DOHH2 (cell line): ENCODE data around the gene TNFSF4.

Experiments
- H3F3A ChIP-seq: fragments of 200-600 bp; sonication (generic), shearing (Covaris generic); 2 replicates; pipeline ENCODE4 v1.6.0; 2016; ENCODE audit warnings: antibody characterized with exemption, mild to moderate bottlenecking; ENCODE audit not compliant: control insufficient read depth, insufficient read depth
- H3K27ac ChIP-seq: fragments of 200-600 bp; sonication (generic); 2 replicates; pipeline ENCODE4 v1.5.1; 2014; ENCODE audit warnings: low read depth, mild to moderate bottlenecking, low read length, moderate library complexity
- H3K27me3 ChIP-seq: fragments of 200-600 bp; sonication (generic); 2 replicates; pipeline ENCODE4 v1.6.1; 2014; ENCODE audit warnings: mild to moderate bottlenecking, low read length, mixed read lengths; ENCODE audit not compliant: control insufficient read depth
- H3K36me3 ChIP-seq: fragments of 200-600 bp; sonication (generic); 2 replicates; pipeline ENCODE4 v1.6.1; 2014; ENCODE audit warnings: mild to moderate bottlenecking, low read length, moderate library complexity, mixed read lengths; ENCODE audit not compliant: control insufficient read depth
- H3K4me1 ChIP-seq: fragments of 200-600 bp; sonication (generic); 2 replicates; pipeline ENCODE4 v1.6.1; 2014; ENCODE audit warnings: mild to moderate bottlenecking, low read length, mixed read lengths; ENCODE audit not compliant: control insufficient read depth
- H3K4me2 ChIP-seq: fragments of 200-600 bp; sonication (generic); 2 replicates; pipeline ENCODE4 v1.6.0; 2014; ENCODE audit warnings: mild to moderate bottlenecking, low read length, moderate library complexity
- H3K4me3 ChIP-seq: fragments of 200-600 bp; sonication (generic); 2 replicates; pipeline ENCODE4 v1.5.1; 2014; ENCODE audit warnings: mild to moderate bottlenecking, low read length, mixed read lengths
- H3K79me2 ChIP-seq: fragments of 200-600 bp; sonication (generic); 2 replicates; pipeline ENCODE4 v1.6.1; 2014; ENCODE audit warnings: mild to moderate bottlenecking, low read length, mixed read lengths; ENCODE audit not compliant: control insufficient read depth
- H3K9me2 ChIP-seq: fragments of 200-600 bp; sonication (generic); replicated peaks from 2 replicates; pipeline ENCODE4 v1.6.1; 2014; ENCODE audit warnings: mild to moderate bottlenecking, low read length, mixed read lengths; ENCODE audit not compliant: control insufficient read depth
- H3K9me3 ChIP-seq: fragments of 200-600 bp; sonication (generic); 2 replicates; pipeline ENCODE4 v1.6.1; 2014; ENCODE audit warnings: antibody characterized with exemption, low read length, mixed read lengths; ENCODE audit not compliant: control insufficient read depth, insufficient read depth
- H4K20me1 ChIP-seq: fragments of 200-600 bp; sonication (generic); 2 replicates; pipeline ENCODE4 v1.6.0; 2014; ENCODE audit warnings: low read depth, mild to moderate bottlenecking, antibody characterized with exemption, low read length, moderate library complexity; ENCODE audit not compliant: control insufficient read depth, insufficient read depth
- EZH2phosphoT487 ChIP-seq: fragments of 200-600 bp; sonication (generic); IDR thresholded peaks from 2 replicates; pipeline ENCODE4 v1.6.1; 2017; ENCODE audit warnings: borderline replicate concordance, mild to moderate bottlenecking, antibody characterized with exemption, low read length, moderate library complexity, mixed read lengths
- TF ChIP-seq, protein P1 (sequence below): fragments of 200-600 bp; sonication (generic); IDR thresholded peaks from one replicate; pipeline ENCODE4 v1.5.1; 2014; ENCODE audit warnings: antibody characterized with exemption, mild to moderate bottlenecking, low read depth, low read length; ENCODE audit not compliant: poor library complexity, severe bottlenecking

Gene TNFSF4

DNA sequence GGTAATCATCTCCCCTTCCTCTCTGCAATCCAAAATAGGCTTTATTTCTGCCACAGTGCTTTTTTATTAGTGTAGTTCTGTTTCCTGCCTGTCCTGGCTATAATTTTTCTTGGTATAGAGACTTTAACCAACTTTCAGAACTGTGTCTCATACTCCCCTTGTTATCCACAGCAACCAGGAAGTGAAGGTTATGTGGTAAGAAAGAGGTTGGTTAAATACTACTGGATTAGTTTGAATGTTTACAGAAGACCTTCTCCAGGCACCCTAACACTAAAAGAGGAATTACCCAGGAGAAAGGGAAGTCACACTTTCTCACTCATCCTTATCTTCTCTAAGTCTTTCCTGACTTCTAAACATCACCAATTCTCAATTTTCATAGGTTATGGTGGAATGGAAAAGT lies 17.8 kb upstream of the TNFSF4 start:
- no peak overlapping the region for H3K4me2 ChIP-seq
- H3K9me3 ChIP-seq, result no peaks in the 10 kb centered on the region
- TF ChIP-seq, protein P1, sequence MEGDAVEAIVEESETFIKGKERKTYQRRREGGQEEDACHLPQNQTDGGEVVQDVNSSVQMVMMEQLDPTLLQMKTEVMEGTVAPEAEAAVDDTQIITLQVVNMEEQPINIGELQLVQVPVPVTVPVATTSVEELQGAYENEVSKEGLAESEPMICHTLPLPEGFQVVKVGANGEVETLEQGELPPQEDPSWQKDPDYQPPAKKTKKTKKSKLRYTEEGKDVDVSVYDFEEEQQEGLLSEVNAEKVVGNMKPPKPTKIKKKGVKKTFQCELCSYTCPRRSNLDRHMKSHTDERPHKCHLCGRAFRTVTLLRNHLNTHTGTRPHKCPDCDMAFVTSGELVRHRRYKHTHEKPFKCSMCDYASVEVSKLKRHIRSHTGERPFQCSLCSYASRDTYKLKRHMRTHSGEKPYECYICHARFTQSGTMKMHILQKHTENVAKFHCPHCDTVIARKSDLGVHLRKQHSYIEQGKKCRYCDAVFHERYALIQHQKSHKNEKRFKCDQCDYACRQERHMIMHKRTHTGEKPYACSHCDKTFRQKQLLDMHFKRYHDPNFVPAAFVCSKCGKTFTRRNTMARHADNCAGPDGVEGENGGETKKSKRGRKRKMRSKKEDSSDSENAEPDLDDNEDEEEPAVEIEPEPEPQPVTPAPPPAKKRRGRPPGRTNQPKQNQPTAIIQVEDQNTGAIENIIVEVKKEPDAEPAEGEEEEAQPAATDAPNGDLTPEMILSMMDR, result no peak
- no peak for TF ChIP-seq EZH2phosphoT487
- no peaks in the 10 kb centered on the region for H3K36me3 ChIP-seq
- no peaks in the 10 kb centered on the region for H3K79me2 ChIP-seq
- no peak overlapping the region for H3K4me3 ChIP-seq
- peaks cover 13% of the 10 kb centered on the region for H3K4me1 ChIP-seq
- H3K9me2 ChIP-seq, result no peaks in the 10 kb centered on the region
- no peaks in the 10 kb centered on the region for H4K20me1 ChIP-seq
- H3F3A ChIP-seq, result no peaks in the 10 kb centered on the region
- H3K27ac ChIP-seq, result no peak overlapping the region
- no peaks in the 10 kb centered on the region for H3K27me3 ChIP-seq

DNA sequence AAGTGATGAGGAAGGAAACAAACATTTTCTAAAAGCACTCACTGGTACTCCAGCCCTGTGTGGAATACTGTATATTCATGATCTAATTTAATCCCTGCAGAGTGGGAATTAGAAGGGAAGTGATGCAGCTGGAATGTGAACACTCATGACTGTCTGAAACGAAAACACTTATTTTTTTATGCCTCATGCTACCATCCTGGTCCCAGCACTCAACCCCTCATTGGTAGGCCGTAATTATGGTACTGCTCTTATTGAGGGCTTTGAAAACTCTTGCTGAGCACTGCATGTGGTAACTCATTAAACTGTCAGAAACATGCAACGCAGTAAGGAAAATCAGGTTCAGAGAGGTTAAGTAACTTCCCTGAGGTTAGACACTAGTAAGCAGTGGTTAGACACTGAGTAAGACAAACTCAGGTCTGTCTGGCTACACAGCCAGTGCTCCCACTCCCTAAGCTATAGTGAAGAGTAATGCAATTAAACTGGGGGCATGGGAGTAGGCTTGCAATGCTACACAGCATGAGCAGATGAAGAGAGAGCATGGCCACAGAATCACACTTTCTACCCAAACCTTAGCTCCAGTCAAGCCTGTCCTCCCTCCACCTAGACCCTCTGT lies 17.3 kb upstream of the TNFSF4 start:
- H3K79me2 ChIP-seq, result no peaks in the 10 kb centered on the region
- TF ChIP-seq, protein P1, result no peak
- no peak for TF ChIP-seq EZH2phosphoT487
- H3K4me2 ChIP-seq, result no peak overlapping the region
- H3K27me3 ChIP-seq, result no peaks in the 10 kb centered on the region
- no peak overlapping the region for H3K27ac ChIP-seq
- no peaks in the 10 kb centered on the region for H3K36me3 ChIP-seq
- no peak overlapping the region for H3K4me3 ChIP-seq
- no peaks in the 10 kb centered on the region for H4K20me1 ChIP-seq
- no peaks in the 10 kb centered on the region for H3F3A ChIP-seq
- peaks cover 13% of the 10 kb centered on the region for H3K4me1 ChIP-seq
- H3K9me2 ChIP-seq, result no peaks in the 10 kb centered on the region
- H3K9me3 ChIP-seq, result no peaks in the 10 kb centered on the region

DNA sequence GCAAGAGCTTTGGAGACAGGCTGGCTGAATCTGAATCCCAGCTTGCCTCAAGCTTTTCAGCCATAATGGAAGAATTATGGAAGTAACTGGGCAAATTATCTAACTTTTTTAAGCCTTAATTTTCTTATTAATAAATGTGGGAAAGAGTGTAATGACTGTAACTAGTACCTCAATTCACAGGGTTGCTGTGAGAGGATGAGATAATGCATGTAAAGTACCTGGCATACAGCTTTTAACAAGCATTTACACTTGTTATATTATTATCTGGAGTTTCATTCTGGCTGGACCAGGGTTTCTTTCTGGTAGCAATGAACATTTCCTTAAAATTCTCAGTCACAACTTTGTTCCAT lies 15.9 kb upstream of the TNFSF4 start:
- no peaks in the 10 kb centered on the region for H3K36me3 ChIP-seq
- no peaks in the 10 kb centered on the region for H4K20me1 ChIP-seq

More for the DNA sequence above, 15.9 kb upstream of the TNFSF4 start:
- H3K79me2 ChIP-seq, result no peaks in the 10 kb centered on the region
- no peak overlapping the region for H3K4me2 ChIP-seq
- H3K9me3 ChIP-seq, result no peaks in the 10 kb centered on the region
- no peak overlapping the region for H3K27ac ChIP-seq
- H3K27me3 ChIP-seq, result no peaks in the 10 kb centered on the region
- H3K4me3 ChIP-seq, result no peak overlapping the region
- no peaks in the 10 kb centered on the region for H3F3A ChIP-seq
- peaks cover 13% of the 10 kb centered on the region for H3K4me1 ChIP-seq
- no peak for TF ChIP-seq EZH2phosphoT487
- TF ChIP-seq, protein P1, result no peak
- no peaks in the 10 kb centered on the region for H3K9me2 ChIP-seq
